ENCODE results near the gene PRRC2B.

Gene PRRC2B

DNA sequence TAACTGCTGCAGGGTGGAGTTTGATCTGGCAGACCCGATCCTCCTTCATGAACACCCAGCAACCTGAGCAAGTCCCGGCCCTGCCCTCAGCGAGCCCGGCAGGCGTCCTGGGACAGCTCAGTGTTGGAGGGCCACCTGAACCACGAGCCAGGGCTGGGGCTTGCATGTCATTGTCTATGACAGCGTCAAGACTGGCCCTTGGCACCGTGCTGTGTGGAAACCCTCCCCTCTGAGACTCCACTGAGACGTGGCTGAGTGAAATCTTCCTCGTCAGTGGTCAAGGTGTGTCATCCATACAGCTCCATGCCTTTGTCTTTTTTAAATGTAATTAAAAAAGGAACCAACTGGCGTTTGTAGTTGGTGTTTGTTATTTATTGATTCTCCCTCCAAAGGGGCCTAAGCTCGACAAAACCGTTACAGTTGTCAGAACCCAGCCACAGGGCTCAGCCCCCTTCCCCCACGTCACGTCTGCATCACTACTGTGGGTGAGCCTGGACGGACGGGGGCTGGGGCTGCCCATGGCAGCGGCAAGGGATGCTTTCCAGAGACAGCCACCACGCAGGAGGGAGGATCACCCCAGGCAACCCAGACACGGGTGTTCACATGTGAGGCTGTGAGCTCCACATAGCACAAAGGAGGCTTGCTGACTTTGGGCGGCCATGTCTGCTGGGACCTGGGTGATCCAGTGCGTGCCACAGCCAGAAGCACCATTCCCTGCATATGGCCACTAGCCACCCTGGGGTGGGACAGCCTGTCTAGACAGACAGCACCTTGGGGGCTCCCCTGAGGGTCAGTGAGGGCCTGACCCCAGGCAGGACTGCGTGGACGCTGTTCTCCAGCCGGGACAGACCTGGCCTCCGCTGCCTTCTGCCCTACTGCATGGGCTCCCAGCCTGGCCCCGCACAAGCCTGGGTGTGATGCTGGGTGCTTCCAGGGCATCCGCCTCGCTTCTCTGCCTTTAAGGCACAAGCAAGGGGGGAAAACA lies 129.9 kb downstream of the PRRC2B start:
- in situ Hi-C loops (cut with MboI; ENCODE audit: low pct_unique_long_range_greater_than_20kb, low sequenced_read_pairs, unreplicated experiment), result no loop called here
- DNase-seq (ENCODE audit: low spot score), result no peak
- TF ChIP-seq CTCF (IDR thresholded peaks at IDR 0.05; ENCODE audit: extremely low read depth, insufficient read depth, missing control alignments), result no peak

DNA sequence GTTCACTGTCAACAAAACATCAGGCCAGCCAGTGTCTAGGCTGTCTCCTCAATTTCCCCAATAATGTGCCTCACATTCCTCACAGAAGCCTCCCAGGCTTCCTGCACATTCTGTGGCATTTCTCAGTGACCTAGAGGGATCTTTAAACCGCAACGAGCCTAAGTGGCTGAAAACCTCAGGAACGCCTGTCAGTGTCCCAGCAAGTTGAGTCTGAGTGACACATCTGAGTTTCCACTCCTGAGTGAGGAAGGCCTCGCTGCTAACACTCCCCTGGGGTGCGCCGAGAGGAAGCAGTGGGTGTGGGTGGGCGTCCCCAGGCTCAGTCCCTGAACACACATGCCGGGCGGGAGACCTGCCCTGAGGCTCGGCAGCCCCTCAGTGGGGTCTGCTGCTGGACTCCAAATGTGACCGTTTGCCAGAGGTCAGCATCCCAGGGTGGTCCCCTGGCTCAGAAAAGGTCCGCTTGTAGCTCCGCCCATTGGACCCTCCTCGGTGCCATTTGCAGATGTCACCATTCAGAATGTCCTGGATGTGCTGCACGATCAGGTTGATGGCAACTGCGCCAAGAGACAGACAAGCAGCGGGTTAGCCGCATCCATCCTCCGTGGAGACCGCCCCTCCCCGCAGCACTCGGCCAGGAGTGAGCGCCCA lies 130.9 kb downstream of the PRRC2B start:
- TF ChIP-seq CTCF (IDR thresholded peaks at IDR 0.05; ENCODE audit: extremely low read depth, insufficient read depth, missing control alignments), result no peak
- no peak for DNase-seq (ENCODE audit: low spot score)
- in situ Hi-C loops (cut with MboI; ENCODE audit: low pct_unique_long_range_greater_than_20kb, low sequenced_read_pairs, unreplicated experiment), result no loop called here

DNA sequence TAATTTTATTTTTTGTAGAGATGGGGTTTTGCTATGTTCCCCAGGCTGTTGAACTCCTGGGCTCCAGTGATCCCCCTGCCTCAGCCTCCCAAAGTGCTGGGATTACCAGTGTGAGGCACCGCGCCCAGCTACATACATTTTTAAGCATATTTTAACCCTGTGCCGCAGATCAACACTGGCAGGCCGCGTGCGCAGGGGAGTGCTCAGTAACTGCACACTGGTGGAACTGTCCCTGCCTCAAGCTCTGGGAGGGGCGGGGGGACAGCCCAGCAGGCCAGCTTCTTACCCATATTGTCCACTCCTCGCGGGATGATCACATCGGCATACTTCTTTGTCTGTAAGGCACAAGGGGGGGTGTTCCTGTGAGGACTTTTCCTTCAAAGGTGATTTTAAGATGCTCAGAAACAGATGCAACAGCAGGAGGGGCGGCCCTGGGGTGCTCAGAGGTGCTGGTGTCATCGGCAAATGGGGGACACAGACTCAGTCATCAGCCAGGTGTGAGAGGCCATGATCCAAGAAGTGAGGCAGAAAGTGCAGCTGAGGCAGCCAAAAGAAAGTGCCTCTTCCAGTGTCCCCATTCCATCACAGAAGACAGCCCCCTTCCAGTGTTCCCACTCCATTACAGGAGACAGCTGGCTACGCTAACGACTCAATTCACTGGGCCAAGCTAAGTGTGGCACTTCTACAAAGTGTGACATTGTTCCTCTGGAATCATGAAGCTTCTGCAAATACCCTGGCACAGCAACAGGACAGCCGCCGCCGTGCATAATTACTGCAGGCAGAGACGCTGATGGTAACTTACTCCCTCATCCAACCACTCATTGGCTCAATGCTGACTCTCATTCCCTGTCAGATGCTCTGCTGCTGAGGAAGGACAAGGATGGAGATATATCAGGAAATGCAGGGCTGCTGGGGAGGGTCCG lies 132.0 kb downstream of the PRRC2B start:
- in situ Hi-C loops (cut with MboI; ENCODE audit: low pct_unique_long_range_greater_than_20kb, low sequenced_read_pairs, unreplicated experiment), result no loop called here

GRCh38 chr9:131528186-131528585 lies 134.3 kb downstream of the PRRC2B start:
- in situ Hi-C loops (cut with MboI; ENCODE audit: low pct_unique_long_range_greater_than_20kb, low sequenced_read_pairs, unreplicated experiment), result no loop called here
- no peak for TF ChIP-seq CTCF (IDR thresholded peaks at IDR 0.05; ENCODE audit: extremely low read depth, insufficient read depth, missing control alignments)
- DNase-seq (ENCODE audit: low spot score), result no peak

More for the DNA sequence above, 132.0 kb downstream of the PRRC2B start:
- DNase-seq (ENCODE audit: low spot score), result no peak
- TF ChIP-seq CTCF (IDR thresholded peaks at IDR 0.05; ENCODE audit: extremely low read depth, insufficient read depth, missing control alignments), result no peak

DNA sequence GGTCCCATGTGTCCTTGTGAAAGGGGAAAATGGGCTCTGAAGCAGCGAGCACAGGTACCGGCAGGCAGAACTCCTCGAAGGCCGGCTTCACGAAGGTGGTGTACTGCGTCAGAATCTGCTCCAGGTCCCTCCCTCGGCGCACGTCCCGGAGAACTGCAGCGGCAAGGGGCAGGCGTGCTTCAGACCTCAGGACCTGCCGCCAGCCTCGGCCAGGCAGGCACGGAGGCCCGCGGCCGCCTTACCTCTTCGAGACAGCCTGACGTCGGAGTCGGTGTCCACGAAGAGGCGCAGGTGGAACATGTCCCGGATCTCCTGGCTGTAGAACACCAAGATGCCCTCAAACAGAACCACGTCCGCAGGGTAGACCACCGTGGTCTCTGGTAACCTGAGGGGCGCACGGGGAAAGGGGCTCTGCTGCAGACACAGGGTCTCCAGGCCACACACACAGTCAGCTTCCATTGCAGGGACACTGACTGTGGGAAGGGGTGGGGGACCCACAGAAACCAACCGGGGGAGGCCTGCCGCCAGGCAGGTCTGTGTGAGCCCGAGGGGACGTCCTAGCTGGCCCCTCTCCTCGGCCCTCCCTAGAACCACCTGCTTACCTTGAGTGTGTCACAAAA lies 135.1 kb downstream of the PRRC2B start:
- no peak for TF ChIP-seq CTCF (IDR thresholded peaks at IDR 0.05; ENCODE audit: extremely low read depth, insufficient read depth, missing control alignments)
- in situ Hi-C loops (cut with MboI; ENCODE audit: low pct_unique_long_range_greater_than_20kb, low sequenced_read_pairs, unreplicated experiment), result no loop called here
- no peak for DNase-seq (ENCODE audit: low spot score)
